ENCODE measurements around the gene FMO5.
A peak's percentile ranks its signal among the peaks of the same experiment; 100 is the strongest.

Gene FMO5, protein sequence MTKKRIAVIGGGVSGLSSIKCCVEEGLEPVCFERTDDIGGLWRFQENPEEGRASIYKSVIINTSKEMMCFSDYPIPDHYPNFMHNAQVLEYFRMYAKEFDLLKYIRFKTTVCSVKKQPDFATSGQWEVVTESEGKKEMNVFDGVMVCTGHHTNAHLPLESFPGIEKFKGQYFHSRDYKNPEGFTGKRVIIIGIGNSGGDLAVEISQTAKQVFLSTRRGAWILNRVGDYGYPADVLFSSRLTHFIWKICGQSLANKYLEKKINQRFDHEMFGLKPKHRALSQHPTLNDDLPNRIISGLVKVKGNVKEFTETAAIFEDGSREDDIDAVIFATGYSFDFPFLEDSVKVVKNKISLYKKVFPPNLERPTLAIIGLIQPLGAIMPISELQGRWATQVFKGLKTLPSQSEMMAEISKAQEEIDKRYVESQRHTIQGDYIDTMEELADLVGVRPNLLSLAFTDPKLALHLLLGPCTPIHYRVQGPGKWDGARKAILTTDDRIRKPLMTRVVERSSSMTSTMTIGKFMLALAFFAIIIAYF

DNA sequence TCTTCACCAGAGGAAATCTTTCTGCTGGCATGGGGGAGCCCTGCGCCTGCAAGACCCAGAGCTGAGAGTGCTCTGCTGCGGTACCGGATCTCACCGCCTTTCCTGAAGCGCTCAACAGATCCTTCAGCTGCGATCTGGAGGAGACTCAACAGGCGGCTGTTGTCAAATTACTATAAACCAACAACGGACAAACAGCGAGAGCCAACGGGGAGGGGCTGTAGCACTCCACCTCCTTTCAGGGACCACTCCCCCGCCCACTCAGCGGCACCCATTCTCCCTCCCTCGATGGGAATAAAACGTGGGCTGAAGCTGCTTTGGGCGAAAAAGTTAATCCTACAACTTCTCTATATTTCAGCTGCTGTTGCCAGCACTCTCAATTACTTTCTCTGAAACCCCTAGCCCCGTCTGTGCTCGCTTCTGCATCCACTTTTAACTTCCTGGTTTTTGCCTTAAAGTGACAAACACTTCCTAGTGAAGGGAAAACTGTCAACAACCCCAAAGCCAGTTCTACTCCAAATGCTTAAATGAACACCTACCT is at the start of gene FMO5:
Gene FMO5, minus strand, starts transcription at position 147 of the 538 bp plus-strand sequence. CDS start 310 bp downstream, outside the sequence.
- Mint-ChIP-seq H3K4me3 (peak within 1 kb of the TSS; percentile 98), H3K27me3 (no peaks in the 10 kb centered on the region), H3K9me3 (no peaks in the 10 kb centered on the region), H3K36me3 (peaks cover under 1% of the 10 kb centered on the region), H3K4me1 (peaks cover 17% of the 10 kb centered on the region), H3K27ac (peak within 1 kb of the TSS; percentile 94)
- ATAC-seq (ENCODE audit: low read depth) (peak; percentile 95), DNase-seq (ENCODE audit: low spot score in 2 of 2) (peak; percentile 29 to 30)

DNA sequence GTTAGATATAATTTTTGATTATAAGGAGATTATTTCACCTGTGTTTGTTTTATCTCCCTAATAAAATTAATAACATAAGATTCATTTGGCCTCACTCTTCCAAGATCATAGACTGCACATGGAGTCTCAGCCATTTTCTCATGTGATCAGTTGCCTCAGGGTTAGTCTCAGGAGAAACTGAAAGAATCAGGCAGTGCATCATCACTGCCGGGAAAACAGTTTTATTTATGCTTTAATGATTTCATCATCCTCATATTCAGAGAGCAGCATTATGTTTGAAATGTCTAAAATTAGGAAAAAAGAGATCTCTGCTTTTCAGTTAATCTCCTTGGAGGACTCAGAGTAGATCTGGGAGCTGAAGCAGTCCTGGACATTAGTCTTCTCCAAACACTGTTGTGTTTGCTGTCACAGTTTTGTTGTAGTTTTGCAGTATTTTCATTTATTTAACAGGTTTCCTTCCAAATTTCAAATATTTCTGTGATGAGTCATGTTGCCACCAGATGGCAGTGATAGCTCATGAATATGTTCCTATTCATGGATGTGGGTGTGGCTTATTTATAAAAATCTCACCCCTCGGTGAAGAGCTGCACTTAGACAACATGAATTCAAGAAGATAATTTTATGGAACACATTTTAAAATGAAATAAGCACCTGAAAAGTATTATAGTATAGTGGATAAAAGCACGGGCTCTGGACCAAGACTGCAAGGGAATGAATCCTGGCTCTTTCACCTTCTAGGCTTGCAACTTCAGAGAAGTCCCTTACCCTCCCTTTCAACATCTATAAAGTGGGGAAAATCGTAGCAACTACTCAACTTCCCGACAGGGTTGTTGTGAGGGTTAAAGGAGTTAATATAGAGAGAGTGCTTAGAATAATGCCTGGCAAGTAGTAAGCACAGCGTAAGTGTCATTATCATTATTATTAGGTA is 48.5 kb upstream of the FMO5 start:
- H3K27me3 Mint-ChIP-seq, result no peaks in the 10 kb centered on the region
- H3K4me1 Mint-ChIP-seq, result no peaks in the 10 kb centered on the region
- no peak overlapping the region for H3K4me3 Mint-ChIP-seq
- ATAC-seq (ENCODE audit: low read depth), result peak; percentile 60
- no peak overlapping the region for H3K27ac Mint-ChIP-seq
- H3K36me3 Mint-ChIP-seq, result peaks cover 45% of the 10 kb centered on the region
- no peaks in the 10 kb centered on the region for H3K9me3 Mint-ChIP-seq
- peak; percentile 9 to 24 for DNase-seq (ENCODE audit: low spot score in 2 of 2)

DNA sequence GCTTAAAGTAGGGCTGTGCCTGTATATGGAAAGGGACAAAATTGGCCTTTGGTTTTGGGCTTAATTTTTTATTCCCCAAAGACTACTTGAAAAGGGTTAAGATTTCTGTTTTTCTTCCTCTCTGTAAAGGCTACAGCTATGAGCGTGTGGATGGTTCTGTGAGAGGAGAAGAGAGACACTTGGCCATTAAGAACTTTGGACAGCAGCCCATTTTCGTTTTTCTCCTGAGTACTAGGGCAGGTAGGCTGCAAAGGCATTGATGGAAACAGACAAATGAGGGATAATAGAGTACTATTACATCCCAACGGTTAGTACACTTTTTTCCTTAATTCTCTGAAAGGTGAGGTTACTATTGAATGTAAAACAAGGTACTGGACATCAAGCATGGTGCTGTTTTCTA is 46.9 kb upstream of the FMO5 start:
- Mint-ChIP-seq H3K27me3 (no peaks in the 10 kb centered on the region), H3K4me3 (no peak overlapping the region), H3K27ac (no peak overlapping the region), H3K4me1 (no peaks in the 10 kb centered on the region), H3K36me3 (peaks cover 50% of the 10 kb centered on the region), H3K9me3 (no peaks in the 10 kb centered on the region)
- DNase-seq (ENCODE audit: low spot score in 2 of 2) (no peak), ATAC-seq (ENCODE audit: low read depth) (no peak)

DNA sequence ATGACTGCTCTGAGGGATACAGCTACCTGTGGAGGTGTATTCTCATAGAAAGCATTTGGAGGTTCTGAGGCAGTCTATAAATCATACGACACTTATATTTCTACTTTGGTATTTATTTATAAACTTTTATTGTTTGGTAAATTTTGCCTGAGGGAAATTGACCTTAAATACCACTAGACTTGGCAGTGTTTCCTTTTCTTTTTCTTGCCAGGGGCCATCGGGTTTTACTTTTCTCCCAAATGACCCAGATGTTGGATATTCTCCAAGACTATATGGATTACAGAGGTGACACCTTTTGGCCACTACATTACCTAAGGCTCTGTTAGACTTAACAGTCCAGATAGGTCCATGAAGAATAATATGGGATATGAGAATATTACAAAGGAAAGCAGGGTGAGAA is 45.6 kb upstream of the FMO5 start:
- no peak for ATAC-seq (ENCODE audit: low read depth)
- no peak for DNase-seq (ENCODE audit: low spot score in 2 of 2)
- Mint-ChIP-seq H3K36me3 (peaks cover 40% of the 10 kb centered on the region), H3K4me3 (no peak overlapping the region), H3K4me1 (no peaks in the 10 kb centered on the region), H3K27ac (peak overlapping the region; percentile 2), H3K9me3 (no peaks in the 10 kb centered on the region), H3K27me3 (no peaks in the 10 kb centered on the region)

DNA sequence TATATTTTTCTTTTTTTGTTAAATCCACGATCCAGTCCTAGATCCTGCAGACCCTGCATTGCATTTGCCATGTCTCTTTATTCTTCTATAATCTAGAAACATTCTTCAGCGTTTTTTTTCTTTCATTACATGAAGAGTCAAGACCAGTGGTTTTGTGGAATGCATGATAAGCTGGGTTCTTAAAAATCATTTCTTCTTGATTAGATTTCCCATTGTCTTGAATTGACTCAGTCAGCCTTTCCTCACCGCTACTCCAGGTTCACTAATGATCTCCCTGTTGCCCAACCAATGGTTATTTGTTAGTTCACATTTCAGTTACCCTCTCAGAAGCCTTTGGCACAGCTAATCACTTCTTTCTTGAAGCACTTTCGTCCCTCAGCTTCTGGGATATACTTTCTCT is 42.6 kb upstream of the FMO5 start:
- DNase-seq (ENCODE audit: low spot score in 2 of 2) (no peak), ATAC-seq (ENCODE audit: low read depth) (no peak)
- Mint-ChIP-seq H3K9me3 (no peaks in the 10 kb centered on the region), H3K27me3 (no peaks in the 10 kb centered on the region), H3K27ac (no peak overlapping the region), H3K4me1 (no peaks in the 10 kb centered on the region), H3K4me3 (no peak overlapping the region), H3K36me3 (peaks cover 43% of the 10 kb centered on the region)

DNA sequence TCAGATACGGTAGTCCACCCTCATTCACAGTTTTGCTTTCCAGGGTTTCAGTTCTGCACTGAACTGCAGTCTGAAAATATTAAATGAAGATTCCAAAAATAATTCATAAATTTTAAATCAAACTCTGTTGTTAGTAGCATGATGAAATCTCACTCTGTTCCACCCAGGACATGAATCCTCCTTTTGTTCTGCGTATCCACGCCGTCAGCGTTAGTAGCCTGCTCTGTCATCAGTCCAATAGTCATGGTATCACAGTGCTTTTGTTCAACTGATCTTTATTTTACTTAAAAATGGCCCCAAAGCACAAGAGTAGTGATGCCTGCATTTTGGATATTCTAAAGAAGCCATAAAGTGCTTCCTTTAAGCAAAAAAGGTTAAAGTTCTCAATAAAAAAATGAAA is 41.2 kb upstream of the FMO5 start:
- no peaks in the 10 kb centered on the region for H3K27me3 Mint-ChIP-seq
- no peak overlapping the region for H3K4me3 Mint-ChIP-seq
- H3K9me3 Mint-ChIP-seq, result no peaks in the 10 kb centered on the region
- no peak for ATAC-seq (ENCODE audit: low read depth)
- H3K36me3 Mint-ChIP-seq, result peaks cover 46% of the 10 kb centered on the region
- no peaks in the 10 kb centered on the region for H3K4me1 Mint-ChIP-seq
- no peak overlapping the region for H3K27ac Mint-ChIP-seq
- DNase-seq (ENCODE audit: low spot score in 2 of 2), result no peak

DNA sequence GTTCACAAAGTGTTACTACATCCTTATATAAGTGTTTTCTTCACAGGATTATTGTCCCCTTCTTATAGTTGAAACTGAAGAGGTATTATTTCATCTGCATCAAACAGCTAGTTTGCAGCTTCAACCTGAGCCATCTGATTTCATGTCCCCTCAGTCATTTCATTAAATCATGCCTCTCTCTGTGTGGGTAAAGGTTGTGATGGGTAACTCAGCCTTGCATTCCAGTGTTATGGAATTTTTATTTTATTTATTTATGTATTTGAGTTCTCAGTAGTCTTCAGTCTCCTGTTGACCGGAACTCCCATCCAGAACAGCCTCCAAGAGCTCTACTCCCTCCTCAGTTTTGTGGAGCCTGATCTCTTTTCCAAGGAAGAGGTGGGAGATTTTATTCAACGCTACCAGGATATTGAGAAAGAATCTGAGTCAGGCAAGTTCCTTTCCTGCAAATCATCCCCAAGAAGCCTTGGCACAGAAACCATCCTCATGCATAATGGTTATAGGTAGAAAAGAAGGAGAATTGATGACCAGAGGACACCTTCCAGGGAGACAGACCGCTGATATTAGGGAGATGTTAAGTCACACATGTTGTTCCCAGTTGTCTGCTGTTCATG is 39.1 kb upstream of the FMO5 start:
- Mint-ChIP-seq H3K4me3 (no peak overlapping the region), H3K9me3 (no peaks in the 10 kb centered on the region), H3K36me3 (peaks cover 51% of the 10 kb centered on the region), H3K4me1 (no peaks in the 10 kb centered on the region), H3K27me3 (no peaks in the 10 kb centered on the region), H3K27ac (no peak overlapping the region)
- no peak for DNase-seq (ENCODE audit: low spot score in 2 of 2)
- ATAC-seq (ENCODE audit: low read depth), result no peak

DNA sequence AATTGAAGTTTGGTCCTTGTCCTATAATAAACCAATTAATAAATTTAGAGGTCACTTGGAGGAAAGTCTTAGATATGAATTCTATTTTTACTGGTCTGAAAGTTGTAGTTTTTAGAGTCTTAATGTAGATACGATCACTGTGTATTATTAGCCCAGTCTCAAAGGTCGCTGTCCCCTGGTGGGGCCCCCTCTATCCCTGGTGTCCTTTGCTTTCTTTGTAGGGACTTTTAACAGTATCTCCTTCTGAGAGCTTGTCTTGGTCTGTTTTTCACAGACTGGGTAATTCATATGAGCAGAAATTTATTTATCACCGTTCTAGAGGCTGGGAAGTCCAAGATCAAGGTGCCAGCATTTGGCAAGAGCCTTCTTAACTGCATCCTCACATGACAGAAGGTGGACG is 35.8 kb upstream of the FMO5 start:
- Mint-ChIP-seq H3K4me1 (peaks cover 3% of the 10 kb centered on the region), H3K36me3 (peaks cover 39% of the 10 kb centered on the region), H3K27ac (no peak overlapping the region), H3K27me3 (no peaks in the 10 kb centered on the region), H3K9me3 (no peaks in the 10 kb centered on the region), H3K4me3 (no peak overlapping the region)
- DNase-seq (ENCODE audit: low spot score in 2 of 2) (no peak), ATAC-seq (ENCODE audit: low read depth) (no peak)

DNA sequence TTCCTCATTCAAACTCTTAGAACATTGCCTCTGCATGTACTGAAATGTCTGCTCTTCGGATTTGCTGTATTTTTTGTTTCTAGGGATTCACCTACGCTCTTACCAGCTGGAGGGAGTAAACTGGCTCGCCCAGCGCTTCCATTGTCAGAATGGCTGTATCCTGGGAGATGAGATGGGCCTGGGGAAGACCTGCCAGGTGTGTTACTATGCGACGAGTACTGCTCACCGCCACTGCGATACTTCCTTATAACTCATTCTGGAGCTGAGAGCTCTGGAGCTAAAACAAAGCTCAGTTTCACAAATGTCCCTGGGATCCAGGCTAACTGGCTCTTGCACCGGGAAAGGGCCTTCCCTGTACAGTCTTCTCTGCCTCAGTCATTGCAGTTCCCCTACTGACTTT is 27.4 kb upstream of the FMO5 start:
- peaks cover 21% of the 10 kb centered on the region for H3K36me3 Mint-ChIP-seq

DNA sequence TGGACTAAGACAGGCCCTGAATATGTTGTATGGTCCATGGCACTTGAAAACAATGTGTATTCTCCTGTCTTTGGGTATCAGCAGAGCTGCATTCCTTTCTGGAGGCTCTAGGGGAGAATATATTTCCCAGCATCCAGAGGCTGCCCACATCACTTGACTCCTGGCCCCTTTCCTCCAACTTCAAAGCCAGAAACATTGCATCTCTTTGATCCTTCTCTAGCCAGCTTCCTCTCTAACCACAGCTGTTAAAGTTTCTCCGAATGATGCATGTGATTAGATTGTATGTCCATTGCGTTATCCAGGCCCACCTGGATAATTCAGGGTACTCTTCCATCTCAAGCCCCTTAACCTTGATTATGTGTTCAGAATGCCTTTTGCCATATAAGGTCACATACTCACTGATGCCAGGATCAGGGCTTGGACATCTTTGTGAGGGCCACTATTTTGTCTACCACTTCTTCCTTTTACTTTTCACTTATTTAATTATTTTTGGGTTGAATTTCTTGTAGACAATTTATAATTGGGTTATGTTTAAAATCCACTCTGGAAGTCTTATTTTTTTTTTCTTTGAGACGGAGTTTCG is 22.6 kb upstream of the FMO5 start:
- no peak overlapping the region for H3K4me3 Mint-ChIP-seq
- H3K27me3 Mint-ChIP-seq, result no peaks in the 10 kb centered on the region
- peaks cover 3% of the 10 kb centered on the region for H3K36me3 Mint-ChIP-seq
- H3K4me1 Mint-ChIP-seq, result peaks cover 36% of the 10 kb centered on the region
- no peak for ATAC-seq (ENCODE audit: low read depth)
- DNase-seq (ENCODE audit: low spot score in 2 of 2), result no peak
- no peaks in the 10 kb centered on the region for H3K9me3 Mint-ChIP-seq
- no peak overlapping the region for H3K27ac Mint-ChIP-seq

More for the DNA sequence above, 27.4 kb upstream of the FMO5 start:
- ATAC-seq (ENCODE audit: low read depth) (no peak), DNase-seq (ENCODE audit: low spot score in 2 of 2) (no peak)
- Mint-ChIP-seq H3K4me3 (no peak overlapping the region), H3K4me1 (peaks cover 18% of the 10 kb centered on the region), H3K9me3 (no peaks in the 10 kb centered on the region), H3K27ac (no peak overlapping the region), H3K27me3 (no peaks in the 10 kb centered on the region)

DNA sequence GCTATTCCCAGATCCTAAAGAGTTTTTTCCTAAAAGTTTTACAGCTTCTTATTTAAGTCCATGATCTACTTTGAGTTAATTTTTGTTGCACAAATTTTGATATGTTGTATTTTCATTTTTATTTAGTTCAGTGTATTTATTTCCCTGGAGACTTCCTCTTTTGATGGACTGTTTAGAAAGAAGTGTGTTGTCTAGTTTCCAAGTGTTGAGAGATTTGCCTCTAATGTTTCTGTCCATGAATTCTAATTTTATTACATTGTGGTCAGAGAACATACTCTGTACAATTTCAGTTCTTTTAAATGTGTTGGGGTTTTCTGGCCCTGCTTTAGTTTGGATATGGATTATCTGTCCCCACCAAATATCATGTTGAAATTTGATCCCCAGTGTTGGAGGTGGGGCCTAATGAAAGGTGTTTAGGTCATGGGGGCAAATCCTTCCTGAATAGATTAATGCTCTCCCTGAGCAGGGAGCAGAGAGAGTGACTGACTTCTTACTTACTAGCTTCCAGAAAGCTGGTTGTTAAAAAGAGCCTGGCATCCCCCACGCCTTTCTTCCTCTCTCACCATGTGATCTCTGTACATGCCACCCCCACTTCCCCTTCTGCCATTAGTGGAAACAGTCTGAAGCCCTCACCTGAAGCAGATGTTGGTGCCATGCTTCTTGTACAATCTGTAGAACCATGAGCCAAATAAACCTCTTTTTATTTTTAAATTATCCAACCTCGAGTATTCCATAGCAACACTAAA is 21.9 kb upstream of the FMO5 start:
- H3K27me3 Mint-ChIP-seq, result no peaks in the 10 kb centered on the region
- H3K4me1 Mint-ChIP-seq, result peaks cover 37% of the 10 kb centered on the region
- ATAC-seq (ENCODE audit: low read depth) (no peak), DNase-seq (ENCODE audit: low spot score in 2 of 2) (peak in 1 of 2 donors; percentile 7)
- peaks cover 2% of the 10 kb centered on the region for H3K36me3 Mint-ChIP-seq
- H3K9me3 Mint-ChIP-seq, result no peaks in the 10 kb centered on the region
- no peak overlapping the region for H3K4me3 Mint-ChIP-seq
- H3K27ac Mint-ChIP-seq, result peak overlapping the region; percentile 45

DNA sequence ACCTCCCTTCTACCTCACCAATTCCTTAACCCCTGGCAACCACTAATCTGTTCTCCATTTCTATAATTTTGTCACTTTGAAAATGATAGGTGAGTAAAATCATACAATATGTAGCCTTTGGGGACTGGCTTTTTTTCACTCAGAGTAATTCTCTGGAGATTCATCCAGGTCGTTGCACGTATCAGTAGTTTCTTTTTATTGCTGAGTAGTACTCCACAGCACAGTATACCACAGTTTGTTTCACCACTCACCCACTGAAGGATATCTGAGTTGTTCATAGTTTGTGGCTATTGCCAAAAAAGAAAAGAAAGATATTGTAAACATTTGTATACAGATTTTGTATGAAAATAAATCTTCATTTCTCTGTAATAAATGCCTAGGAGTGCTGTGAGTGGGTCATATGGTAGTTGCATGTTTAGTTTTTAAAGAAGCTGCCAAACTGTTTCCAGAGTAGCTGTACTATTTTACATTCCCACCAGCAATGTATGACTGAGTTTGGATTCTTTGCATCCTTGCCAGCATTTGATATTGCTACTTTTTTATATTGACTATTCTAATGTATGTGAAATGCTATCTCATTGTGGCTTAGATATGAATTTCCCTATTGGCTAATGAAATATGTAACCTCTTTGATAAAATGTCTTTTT is 21.0 kb upstream of the FMO5 start:
- DNase-seq (ENCODE audit: low spot score in 2 of 2) (no peak), ATAC-seq (ENCODE audit: low read depth) (no peak)
- H3K27ac Mint-ChIP-seq, result peak overlapping the region; percentile 45
- peaks cover 2% of the 10 kb centered on the region for H3K36me3 Mint-ChIP-seq
- H3K27me3 Mint-ChIP-seq, result no peaks in the 10 kb centered on the region
- peaks cover 39% of the 10 kb centered on the region for H3K4me1 Mint-ChIP-seq
- H3K4me3 Mint-ChIP-seq, result no peak overlapping the region
- no peaks in the 10 kb centered on the region for H3K9me3 Mint-ChIP-seq

Measured in memory B cell (primary cell).